Right lobe of liver (tissue), 4 donors: ENCODE results near the gene PP2D1.

Experiments
- POLR2A ChIP-seq: fragments of 450-650 bp; IDR thresholded peaks from one replicate; pipeline ENCODE4 v1.6.1; 2017; ENCODE audit warnings: antibody characterized with exemption, mild to moderate bottlenecking
- TF ChIP-seq, protein P1 (sequence below), 4 donors: fragments of 200-600 bp in 3 of 4; fragments of 450-650 bp in 1 of 4; IDR thresholded peaks; one replicate each; pipeline versions ENCODE4 v1.5.1 to v1.8.0; 2016 to 2022; ENCODE audit warnings: antibody characterized with exemption in 4 of 4, mild to moderate bottlenecking in 2 of 4
- donor health status: DM: no; HTN: no; CAD: no.
- donor health status: DM: no; HTN: no; CAD: no.
- donor health status: DM: no; HTN: yes; CAD: no.

DNA sequence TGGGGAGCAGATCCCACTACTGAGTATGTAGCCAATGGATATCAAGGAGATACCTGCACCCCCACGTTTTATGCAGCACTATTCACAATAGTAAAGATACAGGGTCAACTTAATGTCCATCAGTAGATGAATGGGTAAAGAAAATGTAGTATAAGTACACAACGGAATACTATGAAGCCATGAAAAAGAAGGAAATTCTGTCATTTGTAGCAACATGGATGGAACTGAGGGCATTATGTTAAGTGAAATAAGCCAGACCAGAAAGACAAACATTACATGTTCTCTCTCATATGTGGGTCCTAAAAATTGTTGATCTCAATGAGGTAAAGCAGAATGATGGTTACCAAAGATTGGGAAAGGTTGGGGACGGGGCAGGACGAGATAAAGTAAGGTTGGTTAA, 14.6 kb downstream of the PP2D1 start:
- TF ChIP-seq POLR2A = no peak
- TF ChIP-seq, protein P1, sequence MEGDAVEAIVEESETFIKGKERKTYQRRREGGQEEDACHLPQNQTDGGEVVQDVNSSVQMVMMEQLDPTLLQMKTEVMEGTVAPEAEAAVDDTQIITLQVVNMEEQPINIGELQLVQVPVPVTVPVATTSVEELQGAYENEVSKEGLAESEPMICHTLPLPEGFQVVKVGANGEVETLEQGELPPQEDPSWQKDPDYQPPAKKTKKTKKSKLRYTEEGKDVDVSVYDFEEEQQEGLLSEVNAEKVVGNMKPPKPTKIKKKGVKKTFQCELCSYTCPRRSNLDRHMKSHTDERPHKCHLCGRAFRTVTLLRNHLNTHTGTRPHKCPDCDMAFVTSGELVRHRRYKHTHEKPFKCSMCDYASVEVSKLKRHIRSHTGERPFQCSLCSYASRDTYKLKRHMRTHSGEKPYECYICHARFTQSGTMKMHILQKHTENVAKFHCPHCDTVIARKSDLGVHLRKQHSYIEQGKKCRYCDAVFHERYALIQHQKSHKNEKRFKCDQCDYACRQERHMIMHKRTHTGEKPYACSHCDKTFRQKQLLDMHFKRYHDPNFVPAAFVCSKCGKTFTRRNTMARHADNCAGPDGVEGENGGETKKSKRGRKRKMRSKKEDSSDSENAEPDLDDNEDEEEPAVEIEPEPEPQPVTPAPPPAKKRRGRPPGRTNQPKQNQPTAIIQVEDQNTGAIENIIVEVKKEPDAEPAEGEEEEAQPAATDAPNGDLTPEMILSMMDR (IDR thresholded peaks at IDR 0.05) = no peak
